ENCODE results near the gene RALBP1. TPM values are rescaled to one million over a fixed set of nuclear protein-coding genes. Genes with fewer than 3 reads are reported as not detected.
A peak's percentile ranks its signal among the peaks of the same experiment; 100 is the strongest.

Gene RALBP1
- total and polyA plus RNA-seq, 3 donors from 2014 or later, result 23.6 to 59.8 (median 46.3) TPM

DNA sequence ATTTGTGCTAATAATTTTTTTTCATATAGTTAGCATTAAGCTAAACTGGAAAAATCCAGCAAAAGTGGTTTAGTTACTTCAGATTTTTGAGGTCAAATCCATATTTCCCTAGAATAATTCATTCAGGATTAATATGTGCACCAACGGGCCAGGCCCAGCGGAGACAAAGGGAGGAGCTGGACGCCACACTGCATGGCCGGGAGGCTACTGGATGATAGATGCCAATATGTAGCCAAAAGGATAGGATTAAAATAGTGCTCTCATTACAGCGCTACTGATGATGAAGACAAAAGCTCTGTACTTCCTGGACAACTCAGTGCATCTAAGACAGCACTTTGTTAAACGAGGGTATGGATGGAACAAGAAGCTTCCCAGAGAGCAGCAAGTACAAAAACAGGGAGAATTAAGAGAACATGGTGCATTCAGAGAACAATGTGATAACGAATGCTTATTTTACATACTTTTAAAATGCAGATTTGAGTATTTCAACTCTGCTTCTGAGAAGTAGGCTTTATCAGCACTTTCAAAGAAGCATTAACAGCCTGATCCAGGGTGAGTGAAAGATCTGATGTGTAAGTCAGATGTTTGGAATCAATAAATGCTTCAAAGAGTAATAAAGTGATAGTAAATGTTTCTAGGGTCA, 99.3 kb downstream of the RALBP1 start:
- intact Hi-C loops (cut with DNase I; ENCODE audit: low total_unique reads), result no loop called here
- Histone ChIP-seq H3K36me3 (ENCODE audit: low read depth, missing control alignments) (no peaks in the 10 kb centered on the region), H3K27ac (no peak overlapping the region), H3K9me3 (no peaks in the 10 kb centered on the region), H3K27me3 (no peaks in the 10 kb centered on the region), H3K4me3 (no peak overlapping the region), H3K4me1 (no peaks in the 10 kb centered on the region)
- 79 to 82% methylated on average over 7 of the region's 7 CpGs for WGBS, 2 donors
- DNase-seq, result no peak
- TF ChIP-seq CTCF (IDR thresholded peaks at IDR 0.05) (no peak), POLR2A (IDR thresholded peaks at IDR 0.05) (no peak)

GRCh38 chr18:9575558-9575957, 100.2 kb downstream of the RALBP1 start:
- TF ChIP-seq POLR2A (IDR thresholded peaks at IDR 0.05), result no peak
- TF ChIP-seq CTCF (IDR thresholded peaks at IDR 0.05), result peak; percentile 75 to 84 (median 82)
- 28 to 37% methylated on average over 5 of the region's 5 CpGs for WGBS, 2 donors
- H3K9me3 ChIP-seq, result no peaks in the 10 kb centered on the region
- H3K27me3 ChIP-seq, result no peaks in the 10 kb centered on the region
- no peaks in the 10 kb centered on the region for H3K36me3 ChIP-seq (ENCODE audit: low read depth, missing control alignments)
- H3K4me3 ChIP-seq, result no peak overlapping the region
- DNase-seq, result peak; percentile 91
- H3K27ac ChIP-seq, result no peak overlapping the region
- H3K4me1 ChIP-seq, result no peaks in the 10 kb centered on the region
- intact Hi-C loops (cut with DNase I; ENCODE audit: low total_unique reads), result no loop called here

DNA sequence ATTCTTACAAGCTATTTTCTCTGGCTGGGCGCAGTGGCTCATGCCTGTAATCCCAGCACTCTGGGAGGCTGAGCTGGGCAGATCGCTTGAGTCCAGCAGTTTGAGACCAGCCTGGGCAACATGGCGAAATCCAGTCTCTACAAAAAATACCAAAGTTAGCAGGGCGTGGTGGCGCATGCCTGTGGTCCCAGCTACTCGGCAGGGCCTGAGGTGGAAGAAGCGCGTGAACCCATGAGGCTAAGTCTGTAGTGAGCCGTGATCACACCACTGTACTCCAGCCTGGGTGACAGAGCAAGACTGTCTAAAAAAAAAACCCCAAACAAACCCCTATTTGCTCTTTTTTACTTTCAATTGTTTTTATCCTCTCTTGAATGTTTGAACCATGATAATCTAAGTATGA, 102.0 kb downstream of the RALBP1 start:
- DNase-seq, result no peak
- WGBS, 2 donors, result 95% methylated on average over 9 of the region's 9 CpGs
- Histone ChIP-seq H3K4me3 (no peak overlapping the region), H3K27me3 (no peaks in the 10 kb centered on the region), H3K27ac (no peak overlapping the region), H3K4me1 (no peaks in the 10 kb centered on the region), H3K9me3 (no peaks in the 10 kb centered on the region), H3K36me3 (ENCODE audit: low read depth, missing control alignments) (no peaks in the 10 kb centered on the region)
- intact Hi-C loops (cut with DNase I; ENCODE audit: low total_unique reads), result no loop called here
- TF ChIP-seq CTCF (IDR thresholded peaks at IDR 0.05) (no peak), POLR2A (IDR thresholded peaks at IDR 0.05) (no peak)

GRCh38 chr18:9578306-9578705, 103.0 kb downstream of the RALBP1 start:
- Histone ChIP-seq H3K9me3 (no peaks in the 10 kb centered on the region), H3K27ac (no peak overlapping the region), H3K4me3 (no peak overlapping the region), H3K4me1 (no peaks in the 10 kb centered on the region), H3K36me3 (ENCODE audit: low read depth, missing control alignments) (no peaks in the 10 kb centered on the region), H3K27me3 (no peaks in the 10 kb centered on the region)
- no peak for TF ChIP-seq CTCF (IDR thresholded peaks at IDR 0.05)
- no peak for TF ChIP-seq POLR2A (IDR thresholded peaks at IDR 0.05)
- intact Hi-C loops (cut with DNase I; ENCODE audit: low total_unique reads), result no loop called here
- DNase-seq, result no peak

- Histone ChIP-seq H3K4me3 (no peak overlapping the region), H3K27me3 (no peaks in the 10 kb centered on the region), H3K27ac (no peak overlapping the region), H3K9me3 (no peaks in the 10 kb centered on the region), H3K36me3 (ENCODE audit: low read depth, missing control alignments) (no peaks in the 10 kb centered on the region), H3K4me1 (no peaks in the 10 kb centered on the region)
- intact Hi-C loops (cut with DNase I; ENCODE audit: low total_unique reads), result no loop called here
- DNase-seq, result no peak
- 94 to 95% methylated on average over 7 of the region's 7 CpGs for WGBS, 2 donors
- TF ChIP-seq POLR2A (IDR thresholded peaks at IDR 0.05), result no peak
- TF ChIP-seq CTCF (IDR thresholded peaks at IDR 0.05), result no peak
Observed at GRCh38 chr18:9581667-9582066, 106.4 kb downstream of the RALBP1 start.

Data from testis (tissue), 3 donors.